Fibroblast of pulmonary artery (primary cell): ENCODE measurements around the gene TAF1C.

ENCODE experiments used
- DNase-seq: peaks from one replicate; pipeline ENCODE4 v3.0.0-alpha.2; 2010; ENCODE audit warnings: low read depth
- H3K4me3 ChIP-seq: replicated peaks from 2 replicates; pipeline ENCODE4 v1.5.1; 2011; ENCODE audit warnings: low read depth, mild to moderate bottlenecking, control low read depth, low read length, moderate library complexity
- TF ChIP-seq, protein P1 (sequence below): IDR thresholded peaks from 2 replicates; pipeline ENCODE4 v1.5.1; 2011; ENCODE audit warnings: mild to moderate bottlenecking, control low read depth, low read length, inconsistent platforms; ENCODE audit errors: missing control alignments

The TAF1C gene, protein sequence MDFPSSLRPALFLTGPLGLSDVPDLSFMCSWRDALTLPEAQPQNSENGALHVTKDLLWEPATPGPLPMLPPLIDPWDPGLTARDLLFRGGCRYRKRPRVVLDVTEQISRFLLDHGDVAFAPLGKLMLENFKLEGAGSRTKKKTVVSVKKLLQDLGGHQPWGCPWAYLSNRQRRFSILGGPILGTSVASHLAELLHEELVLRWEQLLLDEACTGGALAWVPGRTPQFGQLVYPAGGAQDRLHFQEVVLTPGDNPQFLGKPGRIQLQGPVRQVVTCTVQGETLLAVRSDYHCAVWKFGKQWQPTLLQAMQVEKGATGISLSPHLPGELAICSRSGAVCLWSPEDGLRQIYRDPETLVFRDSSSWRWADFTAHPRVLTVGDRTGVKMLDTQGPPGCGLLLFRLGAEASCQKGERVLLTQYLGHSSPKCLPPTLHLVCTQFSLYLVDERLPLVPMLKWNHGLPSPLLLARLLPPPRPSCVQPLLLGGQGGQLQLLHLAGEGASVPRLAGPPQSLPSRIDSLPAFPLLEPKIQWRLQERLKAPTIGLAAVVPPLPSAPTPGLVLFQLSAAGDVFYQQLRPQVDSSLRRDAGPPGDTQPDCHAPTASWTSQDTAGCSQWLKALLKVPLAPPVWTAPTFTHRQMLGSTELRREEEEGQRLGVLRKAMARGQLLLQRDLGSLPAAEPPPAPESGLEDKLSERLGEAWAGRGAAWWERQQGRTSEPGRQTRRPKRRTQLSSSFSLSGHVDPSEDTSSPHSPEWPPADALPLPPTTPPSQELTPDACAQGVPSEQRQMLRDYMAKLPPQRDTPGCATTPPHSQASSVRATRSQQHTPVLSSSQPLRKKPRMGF

DNA sequence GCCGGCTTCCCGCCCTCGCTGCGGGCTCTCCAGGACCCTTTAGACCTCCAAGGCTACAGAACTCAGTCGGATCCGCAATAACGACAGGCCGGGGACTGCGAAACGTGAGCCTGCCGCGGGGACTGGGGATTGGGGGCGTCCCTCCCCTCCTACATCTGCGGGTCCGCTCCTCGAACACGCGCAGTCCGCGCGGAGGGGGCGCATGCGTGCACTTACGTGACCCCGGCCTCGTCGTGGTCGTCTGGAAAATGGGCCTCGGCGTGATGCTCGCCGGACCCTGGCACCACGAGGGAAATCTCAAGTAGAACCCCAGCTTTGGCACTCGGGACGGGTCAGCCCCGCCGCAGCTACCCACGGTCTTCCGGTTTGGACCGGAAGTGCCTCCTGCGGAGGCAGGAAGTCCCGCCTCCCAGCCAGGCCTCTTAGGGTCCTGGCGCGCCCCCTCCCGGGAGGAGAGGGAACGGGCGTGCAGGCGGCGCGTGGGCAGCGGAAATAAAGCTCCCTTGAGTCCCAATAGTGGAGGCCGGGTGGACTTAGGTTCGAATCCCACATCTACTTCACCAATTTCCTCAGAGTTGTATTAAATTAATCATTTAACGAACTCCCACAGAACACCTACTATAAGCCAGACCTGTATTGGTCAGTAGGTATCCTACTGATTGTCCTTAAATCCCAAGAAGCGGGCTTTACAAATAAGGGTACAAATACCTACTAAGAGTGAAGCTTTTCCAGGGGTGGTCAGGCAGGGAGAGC, at the start of gene TAF1C:
TSS of gene TAF1C (minus strand) at position 373 of the 753 bp plus-strand sequence. CDS start 2,069 bp downstream, outside the sequence.
- peak; percentile 97 for DNase-seq
- TF ChIP-seq, protein P1, sequence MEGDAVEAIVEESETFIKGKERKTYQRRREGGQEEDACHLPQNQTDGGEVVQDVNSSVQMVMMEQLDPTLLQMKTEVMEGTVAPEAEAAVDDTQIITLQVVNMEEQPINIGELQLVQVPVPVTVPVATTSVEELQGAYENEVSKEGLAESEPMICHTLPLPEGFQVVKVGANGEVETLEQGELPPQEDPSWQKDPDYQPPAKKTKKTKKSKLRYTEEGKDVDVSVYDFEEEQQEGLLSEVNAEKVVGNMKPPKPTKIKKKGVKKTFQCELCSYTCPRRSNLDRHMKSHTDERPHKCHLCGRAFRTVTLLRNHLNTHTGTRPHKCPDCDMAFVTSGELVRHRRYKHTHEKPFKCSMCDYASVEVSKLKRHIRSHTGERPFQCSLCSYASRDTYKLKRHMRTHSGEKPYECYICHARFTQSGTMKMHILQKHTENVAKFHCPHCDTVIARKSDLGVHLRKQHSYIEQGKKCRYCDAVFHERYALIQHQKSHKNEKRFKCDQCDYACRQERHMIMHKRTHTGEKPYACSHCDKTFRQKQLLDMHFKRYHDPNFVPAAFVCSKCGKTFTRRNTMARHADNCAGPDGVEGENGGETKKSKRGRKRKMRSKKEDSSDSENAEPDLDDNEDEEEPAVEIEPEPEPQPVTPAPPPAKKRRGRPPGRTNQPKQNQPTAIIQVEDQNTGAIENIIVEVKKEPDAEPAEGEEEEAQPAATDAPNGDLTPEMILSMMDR: peak; percentile 82
- peak within 1 kb of the TSS; percentile 98 for H3K4me3 ChIP-seq

DNA sequence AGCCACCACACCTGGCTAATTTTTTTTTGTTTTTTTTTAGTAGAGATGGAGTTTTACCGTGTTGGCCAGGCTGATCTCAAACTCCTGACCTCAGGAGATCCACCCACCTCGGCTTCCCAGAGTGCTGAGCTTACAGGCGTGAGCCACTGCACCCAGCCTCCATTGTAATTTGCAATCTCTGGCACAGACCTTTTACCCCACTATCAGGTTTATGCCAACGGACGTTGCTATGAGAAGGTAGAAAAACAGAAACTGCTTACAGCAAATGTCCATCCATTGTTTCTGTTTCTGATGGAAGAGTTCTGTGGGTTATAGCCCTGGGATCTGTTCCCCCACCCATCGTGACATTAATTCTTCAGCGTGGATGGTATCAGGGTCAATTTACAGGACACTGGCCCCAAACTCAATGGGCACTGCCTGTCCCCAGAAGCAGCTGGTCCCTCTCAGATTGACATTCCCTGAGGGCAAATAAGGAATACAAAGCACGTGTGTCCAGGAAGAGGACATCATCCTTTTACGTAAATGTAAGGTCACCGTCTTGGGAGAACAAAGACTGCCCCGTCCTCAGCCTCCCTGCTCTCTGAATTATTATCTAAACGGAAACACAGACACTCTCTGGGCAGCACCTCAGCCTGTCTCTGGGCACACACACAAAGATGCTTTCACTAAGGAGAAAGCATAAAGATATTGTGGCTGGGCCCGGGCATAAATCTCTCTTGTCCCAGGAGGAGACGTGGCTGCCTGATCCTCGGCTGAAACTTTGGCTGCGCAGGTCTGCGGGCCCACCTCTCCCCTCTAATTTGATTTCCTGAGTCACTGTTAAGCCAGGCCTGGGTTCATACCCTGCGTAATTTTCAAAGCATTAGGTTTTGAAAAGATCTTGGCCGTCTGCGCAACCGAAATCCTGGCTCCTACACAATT, 47.7 kb upstream of the TAF1C start:
- H3K4me3 ChIP-seq: no peak overlapping the region
- TF ChIP-seq, protein P1: no peak
- DNase-seq: peak; percentile 67

DNA sequence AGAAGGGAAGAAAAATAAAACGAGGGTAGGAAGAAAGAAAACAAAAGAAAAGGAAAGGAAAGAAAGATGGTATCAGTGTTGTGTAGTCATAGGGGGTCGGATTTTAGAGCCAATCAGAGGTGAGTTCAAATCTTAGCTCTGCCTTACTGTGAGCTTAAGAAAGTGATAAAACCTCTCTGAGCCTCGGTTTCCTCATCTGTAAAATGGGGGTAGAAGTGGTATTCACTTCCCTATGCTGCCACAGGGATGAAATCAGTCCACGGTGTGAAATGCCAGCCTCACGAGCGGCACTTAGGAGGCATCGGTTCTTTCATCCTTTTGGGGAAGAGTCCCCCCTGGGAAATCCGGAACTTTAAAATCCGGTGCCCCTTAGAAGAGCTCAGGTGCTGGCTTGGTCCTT, 46.9 kb upstream of the TAF1C start:
- H3K4me3 ChIP-seq: no peak overlapping the region
- TF ChIP-seq, protein P1: no peak
- DNase-seq: no peak

DNA sequence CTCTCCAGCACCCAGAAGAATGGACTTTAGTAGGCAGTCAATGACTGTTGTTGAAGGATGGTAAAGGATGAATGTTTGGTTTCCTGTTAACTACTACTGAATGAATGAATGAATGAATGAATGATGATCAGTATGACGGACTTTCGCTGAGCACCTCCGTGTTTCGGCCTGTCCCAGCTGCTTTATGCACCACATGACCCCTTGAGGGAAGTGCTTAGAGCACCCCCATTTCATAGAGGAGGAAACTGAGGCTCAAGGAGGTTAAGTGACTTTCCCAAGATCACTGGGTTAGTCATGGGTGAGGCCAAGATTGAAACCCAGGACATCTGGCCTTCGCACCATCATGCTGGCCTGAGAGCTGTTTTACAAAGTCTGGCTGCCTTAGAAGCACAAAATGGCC, 46.1 kb upstream of the TAF1C start:
- TF ChIP-seq, protein P1: no peak
- DNase-seq: no peak
- no peak overlapping the region for H3K4me3 ChIP-seq

DNA sequence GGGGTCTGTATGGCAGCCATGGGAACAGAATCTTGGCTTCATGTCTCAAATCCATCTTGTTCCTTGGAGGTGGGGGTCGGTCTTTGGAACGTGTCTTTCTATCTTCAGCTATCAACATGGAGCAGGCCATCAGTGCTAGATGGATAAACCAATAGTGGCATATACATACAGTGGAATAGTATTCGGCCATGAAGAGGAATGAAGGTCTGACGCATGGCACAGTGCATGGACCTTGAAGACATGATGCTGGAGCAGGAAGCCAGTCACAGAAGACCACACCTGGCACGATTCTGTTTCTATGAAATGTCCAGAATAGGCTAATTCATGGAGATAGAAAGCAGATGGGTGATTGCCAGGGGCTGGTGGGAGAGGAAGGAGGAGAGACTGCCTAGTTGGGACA, 45.2 kb upstream of the TAF1C start:
- DNase-seq: no peak
- no peak overlapping the region for H3K4me3 ChIP-seq

More for the DNA sequence above, 45.2 kb upstream of the TAF1C start:
- TF ChIP-seq, protein P1: no peak
